Type B pancreatic cell (in vitro differentiated cells): Measurements from ENCODE around the gene ALPI. TPM values are rescaled to one million over a fixed set of nuclear protein-coding genes. Genes with fewer than 3 reads are reported as not detected.
"Not testable (repeated sequence)": the region's sequence is repeated elsewhere in the genome, so short reads cannot be mapped to it uniquely, and the experiment has no call there.

Experiments
- DNase-seq: peaks from one replicate; pipeline ENCODE4 v3.0.0; 2021; ENCODE audit warnings: mixed read lengths; ENCODE audit not compliant: unreplicated experiment; ENCODE audit errors: extremely low spot score
- H3K27ac Mint-ChIP-seq: 2 replicates; pipeline ENCODE4 v1.8.0; 2021; ENCODE audit warnings: mild to moderate bottlenecking, mixed read lengths
- H3K27me3 Mint-ChIP-seq: 2 replicates; pipeline ENCODE4 v1.8.0; 2021; ENCODE audit warnings: mixed read lengths
- H3K36me3 Mint-ChIP-seq: 2 replicates; pipeline ENCODE4 v1.8.0; 2021; ENCODE audit warnings: mixed read lengths
- H3K4me1 Mint-ChIP-seq: one replicate; pipeline ENCODE4 v1.8.0; 2021; ENCODE audit warnings: mixed read lengths; ENCODE audit not compliant: unreplicated experiment
- H3K4me3 Mint-ChIP-seq: 2 replicates; pipeline ENCODE4 v1.8.0; 2021; ENCODE audit warnings: mild to moderate bottlenecking, mixed read lengths
- H3K9me3 Mint-ChIP-seq: 2 replicates; pipeline ENCODE4 v1.8.0; 2021; ENCODE audit warnings: mixed read lengths
- total RNA-seq: library from RNA; stranded (reverse); gene quantifications from 2 replicates; pipeline ENCODE4 v1.2.1, GENCODE V29; 2021; ENCODE audit warnings: low replicate concordance
- TF ChIP-seq, protein P1 (sequence below): fragments of 200-600 bp; sonication (generic); conservative IDR thresholded peaks from 2 replicates; pipeline ENCODE4 v1.5.0; 2021; ENCODE audit warnings: antibody characterized with exemption, mild to moderate bottlenecking

The ALPI gene
- total RNA-seq, 1 donor from 2014 or later = 1.5 TPM

DNA sequence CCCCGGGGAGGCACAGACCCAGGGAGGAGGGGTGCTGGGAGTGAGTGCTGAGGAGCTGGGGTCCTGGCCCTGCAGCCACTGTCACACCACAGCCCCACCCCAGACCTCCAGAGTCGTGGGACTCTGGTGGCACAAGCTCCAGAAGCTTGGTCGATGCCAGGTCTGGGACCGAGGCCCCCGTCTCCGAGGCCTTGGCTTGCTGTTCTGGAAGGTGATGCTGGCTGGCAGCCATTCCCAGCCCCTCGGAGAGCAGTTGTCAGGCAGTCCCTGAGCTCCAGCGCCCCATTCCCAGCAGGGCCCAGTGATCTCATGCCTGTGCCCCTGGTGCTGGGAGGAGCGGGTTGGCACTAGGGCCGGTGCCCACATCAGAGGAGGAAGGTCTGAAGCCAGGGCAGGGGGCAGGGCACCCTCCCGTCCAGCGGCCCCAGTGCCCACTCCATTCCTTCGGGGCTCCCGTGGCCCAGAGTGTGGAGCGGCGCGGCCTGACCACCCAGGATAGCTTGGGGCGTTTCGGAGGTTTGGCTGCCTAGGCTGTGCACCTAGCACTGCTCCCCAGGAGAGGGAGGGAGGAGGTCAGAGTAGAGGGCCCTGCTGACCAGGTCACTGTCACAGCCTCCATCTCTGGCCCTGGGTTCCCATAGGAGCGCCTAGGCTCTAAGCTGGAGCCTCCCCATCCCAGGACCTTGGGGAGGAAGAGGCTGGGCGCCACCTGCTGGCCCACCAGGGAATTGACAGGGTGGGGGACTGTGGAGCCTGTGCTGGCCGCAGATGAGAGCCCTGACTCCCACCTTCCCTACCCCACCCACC is 16.8 kb upstream of the ALPI start:
- Mint-ChIP-seq H3K4me3 (no peak overlapping the region), H3K36me3 (no peaks in the 10 kb centered on the region), H3K9me3 (no peaks in the 10 kb centered on the region), H3K27me3 (peaks cover 12% of the 10 kb centered on the region), H3K4me1 (no peaks in the 10 kb centered on the region), H3K27ac (no peak overlapping the region)
- no peak for DNase-seq
- TF ChIP-seq, protein P1, sequence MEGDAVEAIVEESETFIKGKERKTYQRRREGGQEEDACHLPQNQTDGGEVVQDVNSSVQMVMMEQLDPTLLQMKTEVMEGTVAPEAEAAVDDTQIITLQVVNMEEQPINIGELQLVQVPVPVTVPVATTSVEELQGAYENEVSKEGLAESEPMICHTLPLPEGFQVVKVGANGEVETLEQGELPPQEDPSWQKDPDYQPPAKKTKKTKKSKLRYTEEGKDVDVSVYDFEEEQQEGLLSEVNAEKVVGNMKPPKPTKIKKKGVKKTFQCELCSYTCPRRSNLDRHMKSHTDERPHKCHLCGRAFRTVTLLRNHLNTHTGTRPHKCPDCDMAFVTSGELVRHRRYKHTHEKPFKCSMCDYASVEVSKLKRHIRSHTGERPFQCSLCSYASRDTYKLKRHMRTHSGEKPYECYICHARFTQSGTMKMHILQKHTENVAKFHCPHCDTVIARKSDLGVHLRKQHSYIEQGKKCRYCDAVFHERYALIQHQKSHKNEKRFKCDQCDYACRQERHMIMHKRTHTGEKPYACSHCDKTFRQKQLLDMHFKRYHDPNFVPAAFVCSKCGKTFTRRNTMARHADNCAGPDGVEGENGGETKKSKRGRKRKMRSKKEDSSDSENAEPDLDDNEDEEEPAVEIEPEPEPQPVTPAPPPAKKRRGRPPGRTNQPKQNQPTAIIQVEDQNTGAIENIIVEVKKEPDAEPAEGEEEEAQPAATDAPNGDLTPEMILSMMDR = peak; percentile 76

DNA sequence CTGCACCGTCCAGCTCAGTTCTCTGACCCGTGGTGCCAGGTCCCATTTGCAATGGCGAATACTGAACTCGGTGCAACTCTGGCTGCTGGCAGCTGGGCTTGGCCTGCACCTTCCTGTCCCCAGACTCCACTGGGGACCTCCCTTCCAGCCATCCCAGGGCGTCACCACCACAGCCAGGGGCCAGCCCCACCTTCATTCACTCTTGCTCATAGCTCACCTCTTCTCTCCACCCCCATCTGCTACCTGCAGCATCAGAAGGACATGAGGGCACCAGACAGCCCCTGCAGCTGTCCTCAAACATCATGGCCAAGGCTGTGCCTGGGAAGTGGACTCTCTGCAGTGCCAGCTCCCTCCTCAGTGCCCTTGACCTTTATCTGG is 16.2 kb upstream of the ALPI start:
- Mint-ChIP-seq H3K27ac (no peak overlapping the region), H3K27me3 (peaks cover 12% of the 10 kb centered on the region), H3K36me3 (no peaks in the 10 kb centered on the region), H3K4me1 (no peaks in the 10 kb centered on the region), H3K9me3 (no peaks in the 10 kb centered on the region), H3K4me3 (no peak overlapping the region)
- TF ChIP-seq, protein P1 = peak; percentile 67
- no peak for DNase-seq

DNA sequence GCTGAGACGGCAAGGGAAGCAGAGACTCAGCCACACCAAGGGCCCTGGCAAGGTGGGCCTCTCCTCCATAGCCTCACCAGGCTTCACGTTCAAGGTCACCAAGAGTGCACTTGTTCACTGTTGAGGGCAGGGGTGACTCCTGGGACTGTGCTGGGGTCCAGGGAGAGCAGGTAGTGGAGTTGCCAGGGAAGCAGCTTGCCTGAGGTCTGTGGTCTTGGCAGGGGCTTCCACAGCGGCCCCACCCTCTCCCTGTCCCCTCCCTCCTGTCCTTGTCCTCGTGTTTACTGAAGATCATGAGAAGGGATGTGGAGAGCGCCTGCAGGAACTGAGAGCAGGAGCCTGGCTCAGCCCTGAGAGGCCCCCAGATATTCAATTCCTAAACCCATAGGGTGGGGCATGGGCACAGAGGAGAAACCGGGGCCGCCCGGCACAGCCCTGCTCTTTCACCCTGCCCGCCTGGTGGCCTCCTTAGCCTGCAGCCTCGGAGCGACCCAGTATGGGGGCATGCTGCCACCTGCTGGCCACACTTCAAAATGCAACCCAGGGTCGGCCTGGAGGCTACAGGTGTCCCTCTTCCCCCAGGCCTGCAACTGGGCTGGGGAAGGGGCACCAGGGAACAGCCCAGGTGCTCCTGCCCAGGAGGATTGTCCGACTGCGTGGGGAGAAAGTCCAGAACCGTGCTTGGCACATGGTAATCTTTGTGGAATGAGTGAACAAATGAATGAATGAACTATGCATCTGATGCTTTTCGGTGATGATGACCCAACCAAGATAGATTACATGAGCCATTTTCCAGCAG is 15.5 kb upstream of the ALPI start:
- peak; percentile 93 for DNase-seq
- not testable (repeated sequence) for H3K27ac Mint-ChIP-seq, H3K4me1 Mint-ChIP-seq, H3K27me3 Mint-ChIP-seq, H3K4me3 Mint-ChIP-seq, H3K9me3 Mint-ChIP-seq, H3K36me3 Mint-ChIP-seq
- TF ChIP-seq, protein P1 = peak; percentile 88

DNA sequence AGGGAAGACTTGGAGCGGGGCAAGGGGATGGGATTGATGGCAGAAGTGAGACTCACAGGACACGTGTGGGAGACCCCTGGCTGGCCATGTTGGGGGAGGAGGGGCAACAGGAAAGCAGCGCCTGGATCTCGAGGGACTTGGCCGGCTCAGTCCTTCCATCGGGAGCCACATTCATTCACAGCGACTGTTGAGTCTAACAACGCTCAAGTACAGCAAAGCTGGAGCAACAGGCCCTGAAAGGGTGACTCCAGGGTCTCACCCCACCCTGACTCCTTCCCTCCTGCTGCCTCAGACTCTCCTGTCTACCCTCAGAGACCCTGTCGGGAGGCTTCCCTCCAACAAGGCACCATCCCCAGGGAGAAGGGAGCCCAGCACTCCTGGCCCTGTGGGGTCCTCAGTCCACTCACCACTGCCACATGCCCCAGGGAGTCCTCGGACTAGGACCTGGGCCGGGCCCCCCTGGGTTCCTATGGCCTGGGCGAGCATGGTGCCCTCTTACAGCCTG is 14.8 kb upstream of the ALPI start:
- no peaks in the 10 kb centered on the region for H3K9me3 Mint-ChIP-seq
- no peak for DNase-seq
- H3K36me3 Mint-ChIP-seq = no peaks in the 10 kb centered on the region
- TF ChIP-seq, protein P1 = no peak
- no peak overlapping the region for H3K4me3 Mint-ChIP-seq
- no peak overlapping the region for H3K27ac Mint-ChIP-seq
- H3K27me3 Mint-ChIP-seq = peaks cover 8% of the 10 kb centered on the region
- no peaks in the 10 kb centered on the region for H3K4me1 Mint-ChIP-seq

DNA sequence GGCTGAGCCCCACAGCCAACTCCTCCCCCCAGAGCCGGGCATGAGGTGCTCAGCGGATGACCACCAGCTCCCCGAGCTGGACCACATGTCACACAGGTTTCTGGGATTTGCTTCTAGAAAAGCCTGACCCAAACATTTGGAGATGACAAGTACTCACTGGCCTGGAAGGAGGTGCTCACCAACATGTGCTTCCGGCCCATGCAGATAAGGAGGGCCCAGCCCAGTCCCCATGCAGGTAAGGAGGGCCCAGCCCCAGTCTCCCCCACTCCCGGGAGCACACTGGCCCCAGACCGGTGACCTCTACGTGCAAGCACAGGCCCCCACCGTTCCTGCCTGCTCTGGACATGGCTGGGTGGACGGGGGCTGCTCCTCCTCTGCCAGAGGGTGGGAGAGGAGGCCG is 14.0 kb upstream of the ALPI start:
- H3K4me3 Mint-ChIP-seq, H3K9me3 Mint-ChIP-seq, H3K4me1 Mint-ChIP-seq, H3K27ac Mint-ChIP-seq, H3K36me3 Mint-ChIP-seq, H3K27me3 Mint-ChIP-seq, DNase-seq: not testable (repeated sequence)

DNA sequence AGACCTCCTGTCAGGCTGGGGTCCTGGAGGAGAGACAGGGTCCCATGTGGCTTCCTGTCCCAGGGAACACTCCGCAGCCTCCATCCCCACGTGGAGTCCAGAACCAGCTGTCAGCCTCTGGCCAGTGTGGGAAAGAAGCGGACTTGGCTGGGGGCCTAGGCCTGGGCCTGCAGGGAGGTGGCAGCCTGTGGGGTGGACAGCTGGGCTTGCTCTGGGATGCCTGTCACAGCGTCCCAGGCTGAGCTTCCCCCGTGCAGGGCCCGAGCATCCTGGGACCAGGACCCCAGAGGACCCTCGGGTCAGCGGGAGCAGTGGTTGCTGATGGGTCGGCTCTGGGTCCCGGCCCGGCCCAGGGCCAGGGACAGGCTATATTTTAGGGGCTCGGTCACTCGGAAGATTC is 13.5 kb upstream of the ALPI start:
- H3K36me3 Mint-ChIP-seq, DNase-seq, H3K27ac Mint-ChIP-seq, H3K4me1 Mint-ChIP-seq, H3K27me3 Mint-ChIP-seq, H3K4me3 Mint-ChIP-seq, H3K9me3 Mint-ChIP-seq: not testable (repeated sequence)

DNA sequence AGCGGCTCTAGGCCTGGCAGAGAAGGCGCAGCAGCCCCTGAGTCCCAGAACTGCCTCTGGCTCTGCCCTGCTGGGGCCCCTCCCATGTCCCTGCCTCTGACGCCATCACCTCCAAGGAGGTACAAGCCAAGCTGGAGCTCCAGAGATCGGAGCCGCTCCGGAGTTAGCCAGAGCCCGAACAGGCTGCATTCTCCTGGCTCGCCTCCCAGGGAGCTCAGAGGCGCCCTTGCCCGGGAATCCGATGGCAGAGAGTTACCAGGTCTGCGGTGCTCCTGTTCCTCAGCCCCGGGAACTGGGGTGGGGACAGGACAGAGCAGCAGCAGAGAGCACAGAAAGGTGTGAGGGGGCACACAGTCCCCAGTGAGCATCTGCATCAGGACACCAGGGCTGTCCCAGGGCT is 12.9 kb upstream of the ALPI start:
- H3K27ac Mint-ChIP-seq, H3K4me3 Mint-ChIP-seq, DNase-seq: not testable (repeated sequence)

DNA sequence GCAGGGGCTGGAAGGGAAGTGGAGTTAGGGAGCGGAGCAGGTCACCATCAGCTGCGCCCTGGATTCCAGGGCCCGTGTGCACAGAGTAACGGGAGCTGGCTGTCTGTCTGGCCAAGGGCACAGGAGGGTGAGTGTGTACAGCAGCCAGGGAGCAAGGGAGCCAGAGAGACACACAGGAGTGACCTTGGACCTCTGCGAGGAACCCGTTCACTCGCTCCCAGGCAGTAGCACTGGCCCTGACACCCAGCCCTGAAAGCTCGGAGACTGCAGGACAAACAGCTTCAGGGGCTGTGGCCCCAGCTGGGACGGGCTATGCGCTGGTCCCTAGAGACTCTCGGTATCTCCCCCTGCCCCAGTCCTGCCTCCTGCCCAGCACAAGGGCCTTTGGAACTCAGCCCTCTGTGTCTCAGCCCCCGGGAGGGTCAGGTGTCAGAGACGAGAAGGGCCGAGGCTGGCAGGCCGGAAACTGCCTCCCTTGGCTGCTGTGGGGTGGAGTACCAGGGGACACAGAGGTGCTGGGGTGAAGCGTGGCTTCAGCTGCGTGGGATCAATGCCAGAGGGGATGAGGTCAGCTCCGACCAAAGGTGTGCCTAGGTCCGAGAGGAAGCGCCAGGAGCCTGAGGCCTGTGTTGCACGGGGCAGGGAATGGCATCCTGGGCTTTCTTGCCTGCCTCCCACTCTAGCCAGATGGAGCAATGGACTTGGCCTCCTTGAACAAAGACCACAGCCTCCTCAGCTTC is 12.1 kb upstream of the ALPI start:
- H3K27ac Mint-ChIP-seq, H3K4me3 Mint-ChIP-seq, DNase-seq, H3K4me1 Mint-ChIP-seq, H3K36me3 Mint-ChIP-seq, H3K9me3 Mint-ChIP-seq, H3K27me3 Mint-ChIP-seq: not testable (repeated sequence)

More for the DNA sequence above, 12.9 kb upstream of the ALPI start:
- not testable (repeated sequence) for H3K36me3 Mint-ChIP-seq, H3K9me3 Mint-ChIP-seq, H3K4me1 Mint-ChIP-seq, H3K27me3 Mint-ChIP-seq
